HEK293 (cell line): ENCODE measurements around the gene DGKD.

Experiments
- CTCF ChIA-PET: fragments of 350-600 bp; formaldehyde crosslinking; extraction: SDS; loops from one replicate; lab custom pipeline; 2021; ENCODE audit warnings: antibody characterized with exemption; lab: Yijun Ruan, JAX
- POLR2A ChIA-PET: fragments of 300-600 bp; formaldehyde crosslinking; extraction: SDS; loops from one replicate; lab custom pipeline; 2020; ENCODE audit warnings: antibody characterized with exemption, inconsistent platforms; lab: Yijun Ruan, JAX
- H3K27ac ChIP-seq: fragments of 200-500 bp; sonication (Bioruptor generic); 2 replicates; pipeline ENCODE4 v1.5.1; 2014; ENCODE audit warnings: low read depth, low read length, control low read depth, inconsistent platforms; ENCODE audit errors: extremely low read depth
- H3K36me3 ChIP-seq, 2 experiments: fragments of 200-500 bp in 1 of 2; sonication (Bioruptor generic) in 1 of 2; 1 replicate in 1 of 2; 2 replicates in 1 of 2; pipeline ENCODE4 v1.5.1; 2014 to 2017; ENCODE audit warnings: inconsistent platforms in 2 of 2, low read length in 2 of 2; ENCODE audit not compliant: control insufficient read depth in 2 of 2, insufficient read depth in 1 of 2
- H3K4me1 ChIP-seq: fragments of 200-500 bp; sonication (Bioruptor generic); 2 replicates; pipeline ENCODE4 v1.5.1; 2014; ENCODE audit warnings: mild to moderate bottlenecking, low read length, inconsistent platforms; ENCODE audit not compliant: control insufficient read depth, insufficient read depth
- H3K4me3 ChIP-seq: 2 replicates; pipeline ENCODE4 v1.5.1; 2011; ENCODE audit warnings: low read depth, mild to moderate bottlenecking, control low read depth, low read length, moderate library complexity
- H3K9me3 ChIP-seq: fragments of 200-500 bp; sonication (Bioruptor generic); 2 replicates; pipeline ENCODE4 v1.5.1; 2014; ENCODE audit warnings: low read depth, low read length, inconsistent platforms; ENCODE audit not compliant: control insufficient read depth, insufficient read depth
- GFI1B ChIP-seq: fragments of 450-650 bp; formaldehyde crosslinking; IDR thresholded peaks from 2 replicates; pipeline ENCODE4 v1.5.1; 2016; ENCODE audit warnings: missing biosample characterization, missing genetic modification characterization
- KLF7 ChIP-seq: fragments of 450-650 bp; formaldehyde crosslinking; IDR thresholded peaks from 2 replicates; pipeline ENCODE4 v1.5.1; 2016; ENCODE audit warnings: missing biosample characterization, missing genetic modification characterization, borderline replicate concordance
- OVOL3 ChIP-seq: fragments of 450-650 bp; formaldehyde crosslinking; IDR thresholded peaks from 2 replicates; pipeline ENCODE4 v1.5.1; 2016; ENCODE audit warnings: missing biosample characterization, missing genetic modification characterization
- PRDM2 ChIP-seq: fragments of 450-650 bp; formaldehyde crosslinking; IDR thresholded peaks from 2 replicates; pipeline ENCODE4 v1.5.1; 2016; ENCODE audit warnings: missing biosample characterization, missing genetic modification characterization, borderline replicate concordance
- PRDM4 ChIP-seq: fragments of 450-650 bp; formaldehyde crosslinking; IDR thresholded peaks from 2 replicates; pipeline ENCODE4 v1.5.1; 2017; ENCODE audit warnings: missing biosample characterization, missing genetic modification characterization
- RBAK ChIP-seq: fragments of 450-650 bp; formaldehyde crosslinking; IDR thresholded peaks from 2 replicates; pipeline ENCODE4 v1.5.1; 2016; ENCODE audit warnings: missing biosample characterization, missing genetic modification characterization
- ZBTB48 ChIP-seq: fragments of 450-650 bp; formaldehyde crosslinking; IDR thresholded peaks from 2 replicates; pipeline ENCODE4 v1.5.1; 2016; ENCODE audit warnings: missing biosample characterization, missing genetic modification characterization
- ZNF10 ChIP-seq: fragments of 450-650 bp; formaldehyde crosslinking; IDR thresholded peaks from 2 replicates; pipeline ENCODE4 v1.5.1; 2017; ENCODE audit warnings: missing biosample characterization, missing genetic modification characterization
- ZNF146 ChIP-seq: fragments of 450-650 bp; formaldehyde crosslinking; IDR thresholded peaks from 2 replicates; pipeline ENCODE4 v1.5.1; 2016; ENCODE audit warnings: missing biosample characterization, missing genetic modification characterization
- ZNF18 ChIP-seq: fragments of 450-650 bp; formaldehyde crosslinking; IDR thresholded peaks from 2 replicates; pipeline ENCODE4 v1.5.1; 2016; ENCODE audit warnings: missing biosample characterization, missing genetic modification characterization
- ZNF223 ChIP-seq: fragments of 450-650 bp; formaldehyde crosslinking; IDR thresholded peaks from 2 replicates; pipeline ENCODE4 v1.5.1; 2016; ENCODE audit warnings: missing biosample characterization, missing genetic modification characterization
- ZNF274 ChIP-seq, 2 experiments: fragments of 200-500 bp in 1 of 2; fragments of 450-650 bp in 1 of 2; sonication (Bioruptor generic) in 1 of 2; formaldehyde crosslinking in 1 of 2; IDR thresholded peaks; 2 replicates each; pipeline versions ENCODE4 v1.5.1 to v1.6.1; 2014 to 2016; ENCODE audit warnings: borderline replicate concordance in 1 of 2, inconsistent platforms in 1 of 2, low read length in 1 of 2, missing biosample characterization in 1 of 2, missing genetic modification characterization in 1 of 2
- ZNF292 ChIP-seq: fragments of 450-650 bp; formaldehyde crosslinking; IDR thresholded peaks from 2 replicates; pipeline ENCODE4 v1.5.1; 2016; ENCODE audit warnings: low read depth, missing biosample characterization, missing genetic modification characterization, borderline replicate concordance
- ZNF302 ChIP-seq: fragments of 450-650 bp; formaldehyde crosslinking; IDR thresholded peaks from 2 replicates; pipeline ENCODE4 v1.5.1; 2016; ENCODE audit warnings: missing biosample characterization, missing genetic modification characterization, low read depth
- ZNF561 ChIP-seq: fragments of 450-650 bp; IDR thresholded peaks from 2 replicates; pipeline ENCODE4 v1.5.1; 2018; ENCODE audit warnings: missing biosample characterization, missing genetic modification characterization, borderline replicate concordance
- ZNF610 ChIP-seq: fragments of 450-650 bp; formaldehyde crosslinking; IDR thresholded peaks from 2 replicates; pipeline ENCODE4 v1.5.1; 2016; ENCODE audit warnings: missing biosample characterization, missing genetic modification characterization, borderline replicate concordance
- ZNF624 ChIP-seq: fragments of 450-650 bp; formaldehyde crosslinking; IDR thresholded peaks from 2 replicates; pipeline ENCODE4 v1.5.1; 2017; ENCODE audit warnings: missing biosample characterization, missing genetic modification characterization
- ZNF658 ChIP-seq: fragments of 450-650 bp; formaldehyde crosslinking; IDR thresholded peaks from 2 replicates; pipeline ENCODE4; 2016; ENCODE audit warnings: missing biosample characterization, missing genetic modification characterization
- ZNF670 ChIP-seq: fragments of 450-650 bp; formaldehyde crosslinking; IDR thresholded peaks from 2 replicates; pipeline ENCODE4 v1.5.1; 2016; ENCODE audit warnings: missing biosample characterization, missing genetic modification characterization, low read depth
- ZNF777 ChIP-seq: fragments of 450-650 bp; formaldehyde crosslinking; IDR thresholded peaks from 2 replicates; pipeline ENCODE4 v1.5.1; 2017; ENCODE audit warnings: missing biosample characterization, missing genetic modification characterization, borderline replicate concordance

The DGKD gene

GRCh38 chr2:233307565-233307964 is 46.7 kb upstream of the DGKD start, which contains the start of gene SAG (continued):
- TF ChIP-seq ZNF670 (tag by site-specific recombination) (no peak), ZNF302 (tag by site-specific recombination) (no peak), ZNF18 (tag by site-specific recombination) (no peak), ZNF658 (tag by site-specific recombination) (no peak), ZBTB48 (tag by site-specific recombination) (no peak), ZNF10 (tag by site-specific recombination) (no peak), OVOL3 (tag by site-specific recombination) (no peak)
- TF ChIP-seq, all 188 proteins: peak for 0

GRCh38 chr2:233311241-233311926 is 42.9 kb upstream of the DGKD start:
- TF ChIP-seq ZNF624 (tag by site-specific recombination) (no peak), ZNF292 (tag by site-specific recombination) (no peak), ZNF223 (tag by site-specific recombination) (no peak), ZNF610 (no peak), ZNF561 (tag by site-specific recombination) (no peak), KLF7 (tag by site-specific recombination) (no peak), PRDM4 (tag by site-specific recombination) (no peak), ZNF777 (tag by site-specific recombination) (no peak), ZNF274 (IDR thresholded peaks at IDR 0.05; ENCODE audit: low read length) (no peak), ZNF274 (tag by site-specific recombination; IDR thresholded peaks at IDR 0.05; ENCODE audit: borderline replicate concordance) (no peak), RBAK (tag by site-specific recombination) (no peak)
- TF ChIP-seq, all 188 proteins: peak for 0
- Histone ChIP-seq H3K4me1 (no peaks in the 10 kb centered on the region), H3K27ac (no peak overlapping the region), H3K4me3 (no peak overlapping the region), H3K9me3 (no peaks in the 10 kb centered on the region), H3K36me3 (no peaks in the 10 kb centered on the region)
- CTCF ChIA-PET = interaction anchor here (0.7 kb wide), 1 partner anchor 271 kb away, joined by 3 read pairs; no protein-coding TSS in a partner anchor
- POLR2A ChIA-PET = no interaction called here

- POLR2A ChIA-PET = no interaction called here
- Histone ChIP-seq H3K27ac (no peak overlapping the region), H3K36me3 (no peaks in the 10 kb centered on the region), H3K4me3 (no peak overlapping the region), H3K4me1 (no peaks in the 10 kb centered on the region), H3K9me3 (no peaks in the 10 kb centered on the region)
- CTCF ChIA-PET = interaction anchor here (0.6 kb wide), 1 partner anchor 41 kb away, joined by 3 read pairs; no protein-coding TSS in a partner anchor
- TF ChIP-seq PRDM2 (no peak), ZNF146 (no peak), GFI1B (tag by site-specific recombination) (no peak)
Measured at GRCh38 chr2:233312874-233313273, 41.4 kb upstream of the DGKD start.
